ENCODE results near the gene AOAH.

DNA sequence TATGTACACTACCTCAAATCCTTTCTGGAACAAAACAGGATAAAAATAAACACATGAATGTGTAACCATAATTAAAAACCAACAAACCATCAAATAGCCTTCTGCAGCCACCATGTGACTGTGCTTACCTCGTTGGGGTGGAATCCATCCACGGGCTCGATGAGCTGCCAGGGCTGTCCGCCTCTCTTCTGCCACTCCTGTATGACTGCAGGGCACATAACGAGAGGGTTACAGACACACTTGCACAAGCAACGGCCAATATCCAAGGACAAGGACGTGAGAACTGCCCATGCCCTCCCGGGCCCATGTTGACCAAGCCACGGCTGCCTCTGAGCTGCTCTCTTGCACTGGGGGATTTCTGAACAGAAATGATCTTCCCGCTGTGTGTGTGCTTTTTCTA, 202.4 kb downstream of the AOAH start:
- TF ChIP-seq, protein P1, sequence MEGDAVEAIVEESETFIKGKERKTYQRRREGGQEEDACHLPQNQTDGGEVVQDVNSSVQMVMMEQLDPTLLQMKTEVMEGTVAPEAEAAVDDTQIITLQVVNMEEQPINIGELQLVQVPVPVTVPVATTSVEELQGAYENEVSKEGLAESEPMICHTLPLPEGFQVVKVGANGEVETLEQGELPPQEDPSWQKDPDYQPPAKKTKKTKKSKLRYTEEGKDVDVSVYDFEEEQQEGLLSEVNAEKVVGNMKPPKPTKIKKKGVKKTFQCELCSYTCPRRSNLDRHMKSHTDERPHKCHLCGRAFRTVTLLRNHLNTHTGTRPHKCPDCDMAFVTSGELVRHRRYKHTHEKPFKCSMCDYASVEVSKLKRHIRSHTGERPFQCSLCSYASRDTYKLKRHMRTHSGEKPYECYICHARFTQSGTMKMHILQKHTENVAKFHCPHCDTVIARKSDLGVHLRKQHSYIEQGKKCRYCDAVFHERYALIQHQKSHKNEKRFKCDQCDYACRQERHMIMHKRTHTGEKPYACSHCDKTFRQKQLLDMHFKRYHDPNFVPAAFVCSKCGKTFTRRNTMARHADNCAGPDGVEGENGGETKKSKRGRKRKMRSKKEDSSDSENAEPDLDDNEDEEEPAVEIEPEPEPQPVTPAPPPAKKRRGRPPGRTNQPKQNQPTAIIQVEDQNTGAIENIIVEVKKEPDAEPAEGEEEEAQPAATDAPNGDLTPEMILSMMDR (IDR thresholded peaks at IDR 0.05; ENCODE audit: low read length), result no peak
- TF ChIP-seq EZH2 (optimal IDR thresholded peaks at IDR 0.05; ENCODE audit: low read depth, low read length), result no peak
